Panc1 (cell line): Measurements from ENCODE around the gene AP3D1. TPM values are rescaled to one million over a fixed set of nuclear protein-coding genes. Genes with fewer than 3 reads are reported as not detected.

Source experiments
- ATAC-seq: fragments of 200-7000 bp; cut with Tn5 transposase; 2 replicates; pipeline ENCODE4 v1.9.1; 2020; ENCODE audit warnings: mild to moderate bottlenecking, moderate library complexity
- BruUV-seq: library from RNA; stranded (reverse); fragments of 400-500 nt; replicated peaks from 2 replicates; lab custom pipeline; 2021; lab: Mats Ljungman, UMichigan
- CTCF ChIA-PET: fragments of 300-600 bp; sonication (Branson Sonifier 250); formaldehyde crosslinking; loops from one replicate; lab custom pipeline; 2022; ENCODE audit warnings: antibody characterized with exemption; lab: Charles Lee
- POLR2A ChIA-PET: fragments of 300-600 bp; sonication (Branson Sonifier 250); formaldehyde crosslinking; loops from one replicate; lab custom pipeline; 2022; ENCODE audit warnings: antibody characterized with exemption; lab: Charles Lee
- DNase-seq: peaks from one replicate; pipeline ENCODE4 v3.0.0-alpha.2; 2010; ENCODE audit warnings: low read depth, low spot score
- H3K27ac ChIP-seq: 2 replicates; pipeline ENCODE4 v1.5.1; 2011; ENCODE audit warnings: mild to moderate bottlenecking, low read length, inconsistent platforms
- H3K27me3 ChIP-seq: fragments of 200-500 bp; sonication (Bioruptor generic); 2 replicates; pipeline ENCODE4 v1.6.0; 2014; ENCODE audit warnings: low read length, inconsistent platforms; ENCODE audit not compliant: control insufficient read depth, insufficient read depth
- H3K36me3 ChIP-seq: fragments of 200-500 bp; sonication (Bioruptor generic); 2 replicates; pipeline ENCODE4 v1.5.1; 2014; ENCODE audit warnings: inconsistent platforms, mild to moderate bottlenecking, low read length, moderate library complexity; ENCODE audit not compliant: control insufficient read depth, insufficient read depth
- H3K4me1 ChIP-seq: 2 replicates; pipeline ENCODE4 v1.5.1; 2011; ENCODE audit warnings: inconsistent platforms, mild to moderate bottlenecking, low read length, moderate library complexity; ENCODE audit not compliant: control insufficient read depth, insufficient read depth
- H3K4me3 ChIP-seq, 2 experiments: 2 replicates each; pipeline ENCODE4 v1.5.1; 2011 to 2012; ENCODE audit warnings: low read depth in 2 of 2, low read length in 2 of 2, mild to moderate bottlenecking in 2 of 2, inconsistent platforms in 1 of 2, moderate library complexity in 1 of 2
- H3K9me3 ChIP-seq: fragments of 200-500 bp; sonication (Bioruptor generic); 2 replicates; pipeline ENCODE4 v1.5.1; 2014; ENCODE audit warnings: low read depth, mild to moderate bottlenecking, inconsistent platforms, low read length, moderate library complexity; ENCODE audit not compliant: control insufficient read depth, insufficient read depth
- CTCF ChIP-seq: fragments of 450-650 bp; IDR thresholded peaks from 2 replicates; pipeline ENCODE4 v1.5.1; 2017; ENCODE audit warnings: mild to moderate bottlenecking
- POLR2AphosphoS5 ChIP-seq: IDR thresholded peaks from 2 replicates; pipeline ENCODE4 v1.6.1; 2012; ENCODE audit warnings: mild to moderate bottlenecking, low read depth, low read length, moderate library complexity
- REST ChIP-seq, 2 experiments: IDR thresholded peaks; 2 replicates each; pipeline ENCODE4 v1.6.1; 2011 to 2012; ENCODE audit warnings: low read depth in 2 of 2, control low read depth in 1 of 2, low read length in 1 of 2, mild to moderate bottlenecking in 1 of 2, moderate library complexity in 1 of 2; ENCODE audit not compliant: insufficient read depth in 1 of 2
- SIN3A ChIP-seq: IDR thresholded peaks from 2 replicates; pipeline ENCODE4 v1.6.1; 2012; ENCODE audit warnings: low read depth, mild to moderate bottlenecking, low read length, moderate library complexity, borderline replicate concordance; ENCODE audit not compliant: insufficient read depth
- TCF7L2 ChIP-seq: IDR thresholded peaks from 2 replicates; pipeline ENCODE4 v1.6.1; 2011; ENCODE audit warnings: mild to moderate bottlenecking, low read depth, low read length, inconsistent platforms
- in situ Hi-C: cut with HindIII; loops from 2 replicates; pipeline ENCODE4 v1.10.0; 2016; ENCODE audit warnings: low sequenced_read_pairs, low pct_unique_long_range_greater_than_20kb
- intact Hi-C: fragments of 100-400 bp; cut with micrococcal nuclease; formaldehyde crosslinking; loops from one replicate; pipeline ENCODE4 v1.10.0; 2022; ENCODE audit not compliant: unreplicated experiment
- total RNA-seq: library from RNA; stranded (reverse); gene quantifications from one replicate; pipeline ENCODE4 v1.2.1, GENCODE V29; 2021; ENCODE audit not compliant: unreplicated experiment

The AP3D1 gene
- total RNA-seq, 1 experiment from 2014 or later, result 167 TPM

- Histone ChIP-seq H3K27ac (peak within 1 kb of the TSS; percentile 90), H3K27me3 (no peaks in the 10 kb centered on the region), H3K9me3 (no peaks in the 10 kb centered on the region), H3K36me3 (peaks cover 6% of the 10 kb centered on the region; the same call in 1 of the 2 replicates), H3K4me3 (peak within 1 kb of the TSS; percentile 78 to 84), H3K4me1 (peaks cover 50% of the 10 kb centered on the region)
- TF ChIP-seq SIN3A (peak; percentile 74; the same call in 1 of the 2 replicates), TCF7L2 (no peak), REST (IDR thresholded peaks at IDR 0.05; ENCODE audit: insufficient read depth in 1 of 2, low read depth in 2 of 2, low read length in 1 of 2) (0 out of 4 replicates have a peak, but pooled peaks of 1 of the 2 experiments have one; percentile 46), CTCF (peak; percentile 64), POLR2AphosphoS5 (peak; percentile 87)
- intact Hi-C loops (no loop called here), in situ Hi-C loops (no loop called here)
- peak; percentile 82 for ATAC-seq
- no TSS peak for BruUV-seq
- no peak for DNase-seq
- POLR2A ChIA-PET, result interaction anchor here (1.1 kb wide), 1 partner anchor 16 kb away, joined by 3 read pairs; no protein-coding TSS in a partner anchor
- CTCF ChIA-PET, result no interaction called here
Measured at GRCh38 chr19:2050991-2051772, 100.2 kb downstream of the AP3D1 start, which contains the start of gene MKNK2. TSS of gene MKNK2 (minus strand) at chr19:2051244. CDS start at chr19:2050851, 393 bp downstream.

Other genes with a start within 250 kb of the AP3D1 start
- 8.9 TPM for gene ADAT3, start 246.2 kb downstream of the AP3D1 start, total RNA-seq
- 98.4 TPM for gene SCAMP4, start 246.2 kb downstream of the AP3D1 start, total RNA-seq
- gene CSNK1G2, start 210.4 kb downstream of the AP3D1 start, total RNA-seq, result 65.8 TPM
- 59.6 TPM for gene BTBD2, start 135.9 kb downstream of the AP3D1 start, total RNA-seq
- gene MKNK2, start 100.3 kb downstream of the AP3D1 start, total RNA-seq, result 240 TPM
- gene MOB3A, start 55.2 kb downstream of the AP3D1 start, total RNA-seq, result 36.3 TPM
- 5.4 TPM for gene IZUMO4, start 54.7 kb downstream of the AP3D1 start, total RNA-seq
- 27.3 TPM for gene DOT1L, start 12.4 kb upstream of the AP3D1 start, total RNA-seq
- 78.6 TPM for gene PLEKHJ1, start 84.8 kb upstream of the AP3D1 start, total RNA-seq
- gene SF3A2, start 85.3 kb upstream of the AP3D1 start, total RNA-seq, result 103 TPM
- 21.9 TPM for gene AMH, start 97.8 kb upstream of the AP3D1 start, total RNA-seq
- gene JSRP1, start 104.9 kb upstream of the AP3D1 start, total RNA-seq, result 0.51 TPM
- gene PEAK3, start 130.6 kb upstream of the AP3D1 start, total RNA-seq, result not detected
- gene LINGO3, start 156.6 kb upstream of the AP3D1 start, total RNA-seq, result 0.13 TPM
- 97.3 TPM for gene LSM7, start 177.0 kb upstream of the AP3D1 start, total RNA-seq
- gene SPPL2B, start 177.1 kb upstream of the AP3D1 start, total RNA-seq, result 76.0 TPM
- 0.23 TPM for gene TMPRSS9, start 208.7 kb upstream of the AP3D1 start, total RNA-seq